ENCODE data around the gene HIVEP3. TPM values are rescaled to one million over a fixed set of nuclear protein-coding genes. Genes with fewer than 3 reads are reported as not detected.
A peak's percentile ranks its signal among the peaks of the same experiment; 100 is the strongest.

HIVEP3 gene
- total RNA-seq, 2 experiments from 2014 or later = 13.2 to 13.4 TPM

GRCh38 chr1:41487126-41488039 is 431.3 kb downstream of the HIVEP3 start:
- CTCF ChIA-PET = no interaction called here
- peaks cover 25% of the 10 kb centered on the region for H3K27me3 Mint-ChIP-seq (ENCODE audit: low read depth)
- intact Hi-C loops (cut with micrococcal nuclease) = no loop called here
- no peak overlapping the region for H3K4me3 Mint-ChIP-seq
- H3K27ac Mint-ChIP-seq = no peak overlapping the region
- H3K36me3 Mint-ChIP-seq (ENCODE audit: low read depth) = no peaks in the 10 kb centered on the region
- DNase-seq = peak; percentile 56
- peaks cover 14% of the 10 kb centered on the region for H3K4me1 Mint-ChIP-seq (ENCODE audit: low read depth)
- H3K9me3 Mint-ChIP-seq = no peaks in the 10 kb centered on the region

GRCh38 chr1:41486371-41487125 is 432.2 kb downstream of the HIVEP3 start:
- Mint-ChIP-seq H3K4me3 (no peak overlapping the region), H3K4me1 (ENCODE audit: low read depth) (peaks cover 14% of the 10 kb centered on the region), H3K9me3 (no peaks in the 10 kb centered on the region), H3K36me3 (ENCODE audit: low read depth) (no peaks in the 10 kb centered on the region), H3K27me3 (ENCODE audit: low read depth) (peaks cover 25% of the 10 kb centered on the region), H3K27ac (peak overlapping the region; percentile 8)
- intact Hi-C loops (cut with micrococcal nuclease) = no loop called here
- peak; percentile 48 for DNase-seq
- CTCF ChIA-PET = no interaction called here

GRCh38 chr1:41486053-41486370 is 432.7 kb downstream of the HIVEP3 start:
- no peak for DNase-seq
- H3K9me3 Mint-ChIP-seq = no peaks in the 10 kb centered on the region
- H3K36me3 Mint-ChIP-seq (ENCODE audit: low read depth) = no peaks in the 10 kb centered on the region
- CTCF ChIA-PET = no interaction called here
- H3K4me1 Mint-ChIP-seq (ENCODE audit: low read depth) = peaks cover 14% of the 10 kb centered on the region
- no peak overlapping the region for H3K4me3 Mint-ChIP-seq
- peaks cover 25% of the 10 kb centered on the region for H3K27me3 Mint-ChIP-seq (ENCODE audit: low read depth)
- intact Hi-C loops (cut with micrococcal nuclease) = no loop called here
- no peak overlapping the region for H3K27ac Mint-ChIP-seq

GRCh38 chr1:41485605-41486004 is 433.1 kb downstream of the HIVEP3 start:
- H3K27ac Mint-ChIP-seq = no peak overlapping the region
- intact Hi-C loops (cut with micrococcal nuclease) = no loop called here
- CTCF ChIA-PET = no interaction called here

GRCh38 chr1:41484402-41485241 is 434.1 kb downstream of the HIVEP3 start, which contains the start of gene EDN2:
Gene EDN2 (minus strand): TSS chr1:41484683. CDS start chr1:41484601, 82 bp downstream.
- peak; percentile 33 for DNase-seq
- no peaks in the 10 kb centered on the region for H3K9me3 Mint-ChIP-seq
- peaks cover 14% of the 10 kb centered on the region for H3K4me1 Mint-ChIP-seq (ENCODE audit: low read depth)
- H3K4me3 Mint-ChIP-seq = no peak within 1 kb of the TSS
- intact Hi-C loops (cut with micrococcal nuclease) = no loop called here
- H3K36me3 Mint-ChIP-seq (ENCODE audit: low read depth) = no peaks in the 10 kb centered on the region
- H3K27ac Mint-ChIP-seq = no peak within 1 kb of the TSS
- peaks cover 22% of the 10 kb centered on the region for H3K27me3 Mint-ChIP-seq (ENCODE audit: low read depth)
- CTCF ChIA-PET = interaction anchor here (1.1 kb wide), 1 partner anchor 10 kb away, joined by 6 read pairs; no protein-coding TSS in a partner anchor

More at GRCh38 chr1:41485605-41486004, 433.1 kb downstream of the HIVEP3 start:
- no peaks in the 10 kb centered on the region for H3K36me3 Mint-ChIP-seq (ENCODE audit: low read depth)
- peaks cover 25% of the 10 kb centered on the region for H3K27me3 Mint-ChIP-seq (ENCODE audit: low read depth)
- H3K4me1 Mint-ChIP-seq (ENCODE audit: low read depth) = peaks cover 14% of the 10 kb centered on the region
- no peak for DNase-seq
- no peak overlapping the region for H3K4me3 Mint-ChIP-seq
- H3K9me3 Mint-ChIP-seq = no peaks in the 10 kb centered on the region

GRCh38 chr1:41483960-41484401 is 434.7 kb downstream of the HIVEP3 start:
- intact Hi-C loops (cut with micrococcal nuclease) = no loop called here
- Mint-ChIP-seq H3K27me3 (ENCODE audit: low read depth) (peaks cover 18% of the 10 kb centered on the region), H3K9me3 (no peaks in the 10 kb centered on the region), H3K36me3 (ENCODE audit: low read depth) (no peaks in the 10 kb centered on the region), H3K4me3 (no peak overlapping the region), H3K27ac (no peak overlapping the region), H3K4me1 (ENCODE audit: low read depth) (peaks cover 14% of the 10 kb centered on the region)
- CTCF ChIA-PET = interaction anchor here (1.0 to 1.1 kb wide), 2 partner anchors 11 to 14 kb away, joined by 3 to 6 read pairs; no protein-coding TSS in a partner anchor
- no peak for DNase-seq

GRCh38 chr1:41483001-41483850 is 435.5 kb downstream of the HIVEP3 start:
- peaks cover 14% of the 10 kb centered on the region for H3K4me1 Mint-ChIP-seq (ENCODE audit: low read depth)
- H3K36me3 Mint-ChIP-seq (ENCODE audit: low read depth) = no peaks in the 10 kb centered on the region
- H3K27ac Mint-ChIP-seq = peak overlapping the region; percentile 31
- peaks cover 15% of the 10 kb centered on the region for H3K27me3 Mint-ChIP-seq (ENCODE audit: low read depth)
- H3K9me3 Mint-ChIP-seq = no peaks in the 10 kb centered on the region
- H3K4me3 Mint-ChIP-seq = no peak overlapping the region
- intact Hi-C loops (cut with micrococcal nuclease) = no loop called here
- DNase-seq = no peak
- CTCF ChIA-PET = interaction anchor here (0.9 to 1.0 kb wide), 2 partner anchors 13 to 691 kb away, joined by 3 to 4 read pairs; no protein-coding TSS in a partner anchor

GRCh38 chr1:41482001-41482765 is 436.5 kb downstream of the HIVEP3 start:
- H3K27ac Mint-ChIP-seq = peak overlapping the region; percentile 66
- peaks cover 12% of the 10 kb centered on the region for H3K27me3 Mint-ChIP-seq (ENCODE audit: low read depth)
- no peaks in the 10 kb centered on the region for H3K36me3 Mint-ChIP-seq (ENCODE audit: low read depth)

GRCh38 chr1:41481109-41481775 is 437.5 kb downstream of the HIVEP3 start:
- H3K4me3 Mint-ChIP-seq = no peak overlapping the region
- H3K36me3 Mint-ChIP-seq (ENCODE audit: low read depth) = no peaks in the 10 kb centered on the region
- peaks cover 2% of the 10 kb centered on the region for H3K4me1 Mint-ChIP-seq (ENCODE audit: low read depth)
- intact Hi-C loops (cut with micrococcal nuclease) = no loop called here
- peaks cover 6% of the 10 kb centered on the region for H3K27me3 Mint-ChIP-seq (ENCODE audit: low read depth)
- no peak overlapping the region for H3K27ac Mint-ChIP-seq
- no peaks in the 10 kb centered on the region for H3K9me3 Mint-ChIP-seq
- CTCF ChIA-PET = no interaction called here
- no peak for DNase-seq

More at GRCh38 chr1:41482001-41482765, 436.5 kb downstream of the HIVEP3 start:
- H3K9me3 Mint-ChIP-seq = no peaks in the 10 kb centered on the region
- intact Hi-C loops (cut with micrococcal nuclease) = no loop called here
- H3K4me1 Mint-ChIP-seq (ENCODE audit: low read depth) = peaks cover 9% of the 10 kb centered on the region
- H3K4me3 Mint-ChIP-seq = no peak overlapping the region
- CTCF ChIA-PET = no interaction called here
- no peak for DNase-seq

GRCh38 chr1:41480204-41481108 is 438.3 kb downstream of the HIVEP3 start:
- H3K27ac Mint-ChIP-seq = no peak overlapping the region
- H3K36me3 Mint-ChIP-seq (ENCODE audit: low read depth) = no peaks in the 10 kb centered on the region
- intact Hi-C loops (cut with micrococcal nuclease) = no loop called here
- DNase-seq = no peak
- no peaks in the 10 kb centered on the region for H3K9me3 Mint-ChIP-seq
- no peak overlapping the region for H3K4me3 Mint-ChIP-seq
- no peaks in the 10 kb centered on the region for H3K4me1 Mint-ChIP-seq (ENCODE audit: low read depth)
- CTCF ChIA-PET = no interaction called here
- no peaks in the 10 kb centered on the region for H3K27me3 Mint-ChIP-seq (ENCODE audit: low read depth)

Data from activated naive CD4-positive, alpha-beta T cell treated with anti-CD3 and anti-CD28 coated beads for 36 hours (primary cell).